G401.6 (cell line): ENCODE results near the gene PITPNB.

Experiments used
- FAIRE-seq: peaks from 2 replicates; lab custom pipeline; 2012; peaks lifted over from hg19 to GRCh38; lab: Jason Lieb, UNC

Gene PITPNB

DNA sequence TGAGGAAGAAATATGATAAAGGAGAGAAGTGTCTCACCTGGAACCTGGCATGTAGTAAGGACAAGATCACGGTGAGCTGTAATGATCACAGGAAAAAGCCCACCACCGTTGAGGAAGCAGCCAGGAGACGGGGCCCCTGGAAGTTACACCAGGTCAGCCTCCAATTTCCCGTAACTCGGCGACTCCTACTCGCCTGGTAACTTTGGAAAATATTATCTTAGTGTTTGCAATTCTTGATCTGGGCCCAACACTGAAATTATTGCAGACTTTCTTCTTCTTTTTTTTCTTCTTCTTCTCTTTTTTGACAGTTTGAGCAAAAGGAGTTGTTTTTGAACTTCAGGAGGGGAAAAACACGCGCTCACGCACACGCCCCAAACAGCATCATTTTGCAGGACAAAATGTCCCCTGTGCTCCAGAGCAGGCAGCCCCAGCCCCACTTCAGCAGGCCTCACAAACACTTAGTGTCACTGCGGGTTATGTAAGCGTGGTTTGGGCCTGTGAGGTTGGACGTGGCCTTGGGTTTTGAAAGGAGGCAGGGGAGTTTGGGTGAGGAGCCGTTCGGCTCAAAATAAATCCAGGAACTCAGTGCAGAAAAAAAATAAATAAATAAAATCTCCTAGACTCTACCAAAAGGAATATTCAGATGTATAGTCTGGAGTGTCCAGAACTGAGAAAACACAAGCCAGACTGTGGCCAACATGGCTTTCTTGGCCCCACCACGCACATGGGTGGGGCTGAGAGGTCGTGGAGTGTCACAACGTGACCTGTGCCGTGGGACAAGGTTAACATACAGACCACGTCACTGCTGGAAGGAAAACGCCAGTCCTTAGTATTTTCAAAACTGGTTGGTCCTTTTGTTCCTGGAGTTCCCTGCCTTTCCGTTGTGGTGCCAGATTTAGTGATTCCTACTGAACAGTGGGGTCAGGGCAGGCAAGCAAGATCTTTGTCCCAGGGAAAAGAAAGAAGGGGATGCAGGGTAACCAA lies 91.2 kb downstream of the PITPNB start:
- FAIRE-seq = no peak

- no peak for FAIRE-seq
Measured at GRCh38 chr22:27825174-27825573, 93.9 kb downstream of the PITPNB start.

DNA sequence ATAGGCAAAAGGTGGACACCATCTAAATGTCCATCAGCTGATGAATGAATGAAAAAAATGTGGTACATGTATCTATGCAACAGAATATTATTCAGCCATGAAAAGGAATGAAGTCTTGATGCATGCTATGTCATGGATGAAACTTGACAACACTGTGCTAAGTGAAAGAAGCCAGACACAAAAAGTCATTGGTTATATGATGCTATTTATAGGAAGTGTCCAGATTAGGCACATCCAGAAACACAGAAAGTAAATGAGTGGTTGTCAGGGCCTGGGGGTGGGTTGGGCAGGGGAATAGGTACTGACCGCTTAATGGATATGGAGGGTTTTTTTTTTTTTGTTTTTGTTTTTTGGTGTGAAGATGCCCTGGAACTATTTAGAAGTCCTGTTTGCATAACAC lies 95.8 kb downstream of the PITPNB start:
- FAIRE-seq = no peak

DNA sequence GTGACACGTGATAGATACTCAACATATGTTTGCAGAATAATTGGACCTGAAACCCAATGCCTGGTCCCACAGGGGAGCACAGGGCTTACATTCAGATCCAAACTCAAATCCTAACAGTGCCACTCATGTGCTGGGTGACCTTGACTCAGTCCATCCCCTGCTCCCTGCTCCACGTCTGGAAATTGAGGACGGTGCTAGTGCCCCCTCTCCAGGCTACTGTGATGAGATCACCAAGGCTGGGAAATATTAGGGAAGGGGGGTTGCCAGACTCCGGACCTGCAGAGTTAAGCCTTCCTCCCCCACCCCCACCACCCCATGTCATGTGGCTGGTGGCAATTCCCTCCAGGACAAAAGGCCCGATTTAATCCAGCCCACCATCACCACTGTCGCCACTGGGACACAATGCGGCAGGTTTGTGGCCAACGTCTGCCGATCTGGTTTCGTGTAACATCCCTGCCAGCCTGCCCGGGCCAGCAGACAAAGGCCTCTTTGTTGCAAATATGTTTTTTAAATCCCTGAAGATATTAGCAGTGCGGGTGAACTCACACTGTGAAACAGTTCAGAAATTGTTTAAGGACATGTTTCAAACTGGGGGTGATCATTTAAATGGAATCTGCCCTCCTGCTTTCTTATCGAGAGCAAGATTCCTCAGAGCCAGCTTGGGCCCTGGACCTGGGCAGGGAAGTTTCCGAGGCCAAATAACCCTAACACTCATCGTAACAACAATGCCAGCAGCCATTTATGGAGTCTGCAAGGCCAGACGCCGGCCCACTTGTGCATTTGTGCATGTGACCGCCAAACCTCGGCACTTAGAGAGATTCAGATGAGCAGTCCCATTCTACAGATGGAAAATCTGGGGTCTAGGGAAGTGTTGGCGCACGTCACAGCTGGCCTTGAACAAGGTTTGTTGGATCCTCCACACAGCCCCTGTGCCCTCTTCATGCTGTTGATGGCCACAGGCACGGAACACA lies 97.9 kb downstream of the PITPNB start:
- FAIRE-seq = no peak

DNA sequence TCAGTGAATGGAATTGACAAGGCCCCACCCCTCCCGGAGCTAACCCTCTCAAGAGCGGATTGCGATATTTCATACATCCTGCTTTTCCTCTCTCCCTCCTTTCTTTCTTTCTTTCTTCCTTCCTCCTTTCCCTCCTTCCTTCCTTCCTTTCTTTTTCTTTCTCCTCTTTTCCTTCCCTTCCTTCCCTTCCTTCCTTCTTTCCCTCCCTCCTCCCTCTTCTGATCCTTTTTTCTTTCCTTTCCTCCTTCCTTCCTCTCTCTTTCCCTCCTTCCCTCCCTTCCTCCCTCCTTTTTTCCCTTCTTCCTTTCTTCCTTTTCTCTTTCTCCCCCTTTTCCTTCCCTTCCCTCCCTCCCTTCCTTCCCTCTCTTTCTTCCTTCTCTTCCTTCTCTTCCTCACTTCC lies 102.5 kb downstream of the PITPNB start:
- FAIRE-seq = no peak

- no peak for FAIRE-seq
Measured at GRCh38 chr22:27815826-27816530, 103.1 kb downstream of the PITPNB start.

GRCh38 chr22:27814993-27815392 lies 104.1 kb downstream of the PITPNB start:
- no peak for FAIRE-seq

GRCh38 chr22:27811778-27812177 lies 107.3 kb downstream of the PITPNB start:
- no peak for FAIRE-seq

DNA sequence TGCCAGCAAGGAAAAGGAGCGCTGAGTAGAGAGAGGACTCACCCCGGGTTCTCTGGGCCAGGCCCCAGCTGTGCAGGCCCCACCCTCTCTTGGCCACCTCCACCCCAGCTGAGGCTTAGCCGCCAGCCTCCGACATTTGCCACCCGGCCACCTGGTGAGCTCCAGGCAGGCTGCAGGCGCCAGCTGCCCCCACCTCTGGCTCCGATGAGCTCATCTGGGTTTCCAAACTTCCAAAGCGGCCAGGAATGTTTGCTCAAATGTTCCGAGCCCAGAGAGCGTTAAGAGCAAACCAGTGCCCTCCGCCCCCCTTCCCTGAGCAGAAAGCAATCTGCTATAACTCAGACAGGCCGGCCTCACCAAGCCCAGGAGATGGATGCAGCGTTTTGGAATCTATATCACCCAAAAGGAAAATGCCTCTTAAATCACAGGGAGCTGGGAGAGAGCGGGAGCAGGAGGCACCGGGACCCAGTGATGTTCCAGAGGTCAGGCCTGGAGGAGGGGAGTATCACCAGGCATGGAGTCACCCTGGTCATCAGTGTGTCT lies 108.4 kb downstream of the PITPNB start:
- FAIRE-seq = no peak

GRCh38 chr22:27809700-27810608 lies 109.1 kb downstream of the PITPNB start:
- no peak for FAIRE-seq

DNA sequence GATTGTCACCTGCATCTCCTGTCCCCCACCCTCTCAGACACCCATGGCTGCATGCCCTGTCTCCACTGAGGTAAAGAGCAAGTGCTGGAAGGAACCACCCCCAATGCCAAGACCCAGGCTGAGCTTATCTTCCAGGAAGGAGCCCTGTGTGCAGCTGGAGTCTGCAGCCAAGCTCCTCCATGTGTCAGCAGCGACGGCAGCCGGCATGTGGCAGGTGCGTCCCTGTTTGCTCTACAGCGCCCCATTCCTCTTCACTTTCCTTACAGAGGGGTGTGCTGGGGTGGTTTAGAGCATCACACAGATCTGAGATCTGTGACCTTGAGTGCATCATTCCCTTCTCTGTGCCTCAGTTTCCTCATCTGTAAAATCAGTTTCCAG lies 109.8 kb downstream of the PITPNB start:
- FAIRE-seq = no peak

GRCh38 chr22:27808451-27809225 lies 110.4 kb downstream of the PITPNB start:
- FAIRE-seq = no peak

- no peak for FAIRE-seq
Measured at GRCh38 chr22:27805841-27806240, 113.2 kb downstream of the PITPNB start.

DNA sequence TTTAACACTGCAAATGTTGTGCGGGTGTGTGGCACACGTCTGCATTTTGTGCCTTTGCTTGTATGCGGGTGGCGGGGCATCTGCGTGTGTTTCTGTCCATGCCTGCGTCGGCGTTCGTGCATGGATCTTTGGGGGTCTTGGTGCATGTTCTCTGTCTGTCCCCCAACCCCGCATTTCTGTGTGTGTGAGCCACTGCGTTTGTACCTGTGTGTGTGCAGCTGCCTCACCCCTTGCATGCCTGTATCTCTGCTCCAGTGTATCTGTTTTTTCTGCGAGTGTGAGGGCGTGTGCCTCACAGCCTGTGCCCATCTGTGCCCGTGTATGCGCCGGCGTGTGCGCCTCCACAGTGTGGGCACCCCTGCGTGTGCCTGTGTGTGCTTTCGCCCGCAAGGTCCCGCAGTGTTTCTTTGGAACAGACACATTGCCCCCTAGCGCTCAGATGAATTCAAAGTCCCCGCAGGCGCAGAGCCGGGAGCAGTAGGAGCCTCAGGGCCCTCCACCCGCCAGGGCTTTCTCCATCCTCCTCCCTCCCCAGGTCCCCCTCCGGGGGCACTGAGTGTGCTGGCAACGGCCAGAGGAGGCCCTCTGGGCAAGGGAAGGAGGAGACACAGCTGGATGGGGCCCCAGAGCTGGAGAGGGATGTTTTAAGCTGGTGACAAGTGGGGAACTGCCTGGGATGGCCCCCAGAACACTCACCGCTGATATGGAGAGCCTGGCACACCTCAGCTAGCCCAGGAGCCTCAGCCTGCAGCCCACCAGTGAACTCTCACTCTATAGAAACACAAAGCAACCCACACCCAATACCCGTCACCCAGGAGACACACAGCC lies 114.4 kb downstream of the PITPNB start:
- no peak for FAIRE-seq

- FAIRE-seq = no peak
Measured at GRCh38 chr22:27803841-27804415, 115.1 kb downstream of the PITPNB start.

DNA sequence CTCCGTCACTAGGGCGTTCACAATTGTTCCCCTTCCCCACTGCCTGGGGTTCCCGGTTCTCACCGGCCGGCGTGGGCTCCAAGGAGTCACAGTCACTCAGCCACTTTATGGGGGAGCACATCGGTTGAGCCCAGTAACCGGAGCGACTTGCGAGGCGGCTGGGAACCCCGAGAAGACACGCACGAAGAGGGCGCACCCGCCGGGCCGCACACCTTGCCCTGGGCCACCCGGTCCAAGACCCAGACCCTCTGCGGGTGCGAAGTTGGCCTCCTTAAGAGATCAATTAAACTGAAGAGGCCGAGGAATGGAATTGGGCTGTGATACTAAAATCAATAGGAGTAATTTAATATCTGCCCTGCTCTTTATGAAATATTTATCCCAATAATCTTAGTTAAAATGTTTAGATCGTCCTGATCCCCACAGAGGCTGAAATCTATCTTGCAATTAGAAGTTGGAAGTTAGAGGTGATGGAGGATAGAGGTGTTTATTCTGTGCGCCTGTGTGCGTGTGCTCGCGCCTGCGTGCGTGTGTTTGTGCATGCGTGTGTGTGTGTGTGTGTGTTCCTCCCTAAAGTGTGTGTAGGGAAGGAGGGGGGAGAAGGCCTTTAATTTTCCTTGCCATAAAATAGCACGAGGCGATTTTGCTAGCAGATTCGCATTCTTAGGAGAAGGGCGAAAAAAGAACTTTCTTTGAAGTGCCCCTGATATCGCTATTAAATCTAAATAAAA lies 116.5 kb downstream of the PITPNB start:
- no peak for FAIRE-seq
